NCI-H510A (cell line): ENCODE measurements around the gene KCNN3.
"Not testable (repeated sequence)": the region's sequence is repeated elsewhere in the genome, so short reads cannot be mapped to it uniquely, and the experiment has no call there.

Experiments
- DNase-seq: peaks from one replicate; lab custom pipeline; 2025; lab: John Stamatoyannopoulos, UW

Gene KCNN3

GRCh38 chr1:154698320-154699096 is 171.6 kb downstream of the KCNN3 start:
- DNase-seq: no peak

GRCh38 chr1:154697710-154698109 is 172.4 kb downstream of the KCNN3 start:
- no peak for DNase-seq

- DNase-seq: no peak
These were observed 173.6 kb downstream of the KCNN3 start for GRCh38 chr1:154696456-154696855.

- DNase-seq: no peak
These were observed 174.1 kb downstream of the KCNN3 start for GRCh38 chr1:154695985-154696384.

GRCh38 chr1:154694995-154695394 is 175.1 kb downstream of the KCNN3 start:
- DNase-seq: no peak

GRCh38 chr1:154689083-154689482 is 181.0 kb downstream of the KCNN3 start:
- DNase-seq: no peak

- DNase-seq: no peak
These were observed 183.6 kb downstream of the KCNN3 start for GRCh38 chr1:154686507-154686906.

- no peak for DNase-seq
These were observed 186.3 kb downstream of the KCNN3 start for GRCh38 chr1:154683820-154684219.

GRCh38 chr1:154682254-154682653 is 187.8 kb downstream of the KCNN3 start:
- DNase-seq: no peak

- DNase-seq: not testable (repeated sequence)
These were observed 192.2 kb downstream of the KCNN3 start for GRCh38 chr1:154677844-154678243.

- DNase-seq: not testable (repeated sequence)
These were observed 193.2 kb downstream of the KCNN3 start for GRCh38 chr1:154676847-154677246.

GRCh38 chr1:154674456-154674855 is 195.6 kb downstream of the KCNN3 start:
- not testable (repeated sequence) for DNase-seq

- DNase-seq: not testable (repeated sequence)
These were observed 197.8 kb downstream of the KCNN3 start for GRCh38 chr1:154672245-154672644.

- DNase-seq: not testable (repeated sequence)
These were observed 198.7 kb downstream of the KCNN3 start for GRCh38 chr1:154671412-154671811.

- not testable (repeated sequence) for DNase-seq
These were observed 199.5 kb downstream of the KCNN3 start for GRCh38 chr1:154670310-154671270.

- peak; percentile 62 for DNase-seq
These were observed 200.4 kb downstream of the KCNN3 start for GRCh38 chr1:154669464-154670282.

GRCh38 chr1:154666051-154666790 is 203.9 kb downstream of the KCNN3 start:
- DNase-seq: no peak

- DNase-seq: no peak
These were observed 205.6 kb downstream of the KCNN3 start for GRCh38 chr1:154664331-154665002.

GRCh38 chr1:154663471-154664060 is 206.5 kb downstream of the KCNN3 start:
- no peak for DNase-seq

GRCh38 chr1:154661110-154661509 is 209.0 kb downstream of the KCNN3 start:
- no peak for DNase-seq
